Activated T-cell treated with anti-CD3 and anti-CD28 coated beads for 1 hour (primary cell): ENCODE results near the gene GRB7.
"Not testable (repeated sequence)": the region's sequence is repeated elsewhere in the genome, so short reads cannot be mapped to it uniquely, and the experiment has no call there.

ENCODE experiments used
- DNase-seq: peaks from one replicate; pipeline ENCODE4 v3.0.0-alpha.2; 2020; ENCODE audit warnings: low read depth

Gene GRB7

GRCh38 chr17:39736319-39737165, 1.2 kb upstream of the GRB7 start:
- DNase-seq = no peak

DNA sequence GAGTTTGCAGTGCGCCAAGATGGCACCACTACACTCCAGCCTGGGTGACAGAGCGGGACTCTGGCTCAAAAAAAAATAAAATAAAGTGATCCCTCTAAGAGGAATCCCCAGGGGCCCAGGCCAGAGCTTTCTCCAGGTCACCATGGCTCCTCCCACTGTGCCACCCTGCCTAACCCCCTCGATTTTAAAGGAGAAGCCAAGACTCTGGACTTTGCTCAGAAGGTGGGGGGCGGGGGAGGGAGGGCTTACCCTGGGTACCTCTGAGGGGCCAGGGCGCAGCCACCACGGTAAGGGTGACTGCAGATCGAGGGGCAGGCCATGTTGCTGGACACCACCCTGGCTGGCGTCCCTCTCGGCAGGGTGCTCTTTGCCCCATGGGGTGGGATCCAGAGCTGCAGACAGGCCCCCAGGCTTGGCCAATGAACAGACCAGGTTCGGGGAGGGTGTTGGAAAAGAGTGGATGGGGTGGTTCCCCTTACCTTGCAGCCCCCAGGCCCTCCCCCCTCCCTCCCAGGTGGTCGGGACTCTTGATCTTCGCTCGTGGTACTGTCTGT, 455 bp upstream of the GRB7 start:
- DNase-seq = no peak

GRCh38 chr17:39738568-39738901, 797 bp downstream of the GRB7 start:
- DNase-seq = peak; percentile 23

DNA sequence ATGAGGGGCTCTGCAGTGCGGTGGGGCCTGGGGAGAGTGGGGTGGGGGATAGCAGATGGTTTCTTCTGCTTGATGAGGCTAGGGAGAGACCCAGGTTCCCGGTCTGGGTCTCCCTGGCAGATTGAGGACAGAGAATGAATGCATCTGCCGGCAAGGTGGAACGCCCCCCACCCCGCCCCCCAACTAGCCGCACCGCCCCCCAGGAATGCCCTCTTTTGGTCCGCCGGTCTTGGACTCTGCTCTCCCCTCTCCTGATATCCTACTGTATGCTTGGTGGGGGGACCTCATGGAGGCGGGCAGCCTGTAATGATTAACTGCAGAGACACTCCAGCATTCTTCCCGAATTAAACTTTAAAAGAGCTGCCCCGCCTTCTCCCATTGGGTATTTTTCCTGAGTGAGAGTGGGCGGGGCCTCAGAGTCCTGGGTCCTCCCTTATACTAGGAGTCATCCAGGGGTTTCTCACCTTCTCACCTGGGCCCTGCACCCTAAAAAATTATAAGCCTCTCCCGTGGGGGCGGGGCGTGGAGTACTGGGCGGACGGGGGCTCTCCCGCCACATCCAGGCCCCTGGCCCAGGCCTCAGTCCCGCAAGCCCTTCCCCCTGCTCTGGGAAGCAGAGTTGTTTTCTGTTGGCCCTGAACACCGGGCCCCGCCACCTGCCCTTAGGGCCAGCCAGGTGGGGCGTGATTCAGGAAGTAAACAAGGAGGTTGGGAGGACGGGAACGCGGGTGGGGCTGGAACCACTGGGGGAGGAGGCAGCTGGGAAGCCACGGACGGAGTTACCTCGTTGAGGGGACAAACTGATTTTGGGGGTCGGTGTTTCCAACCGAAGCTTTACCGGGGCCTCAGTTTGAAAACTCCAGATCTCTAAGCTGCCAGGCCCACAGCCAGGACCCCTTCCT, 1.5 kb downstream of the GRB7 start:
- no peak for DNase-seq

GRCh38 chr17:39739885-39740356, 2.2 kb downstream of the GRB7 start:
- DNase-seq = no peak

- DNase-seq = no peak
Observed at GRCh38 chr17:39740357-39741111, 2.8 kb downstream of the GRB7 start.

DNA sequence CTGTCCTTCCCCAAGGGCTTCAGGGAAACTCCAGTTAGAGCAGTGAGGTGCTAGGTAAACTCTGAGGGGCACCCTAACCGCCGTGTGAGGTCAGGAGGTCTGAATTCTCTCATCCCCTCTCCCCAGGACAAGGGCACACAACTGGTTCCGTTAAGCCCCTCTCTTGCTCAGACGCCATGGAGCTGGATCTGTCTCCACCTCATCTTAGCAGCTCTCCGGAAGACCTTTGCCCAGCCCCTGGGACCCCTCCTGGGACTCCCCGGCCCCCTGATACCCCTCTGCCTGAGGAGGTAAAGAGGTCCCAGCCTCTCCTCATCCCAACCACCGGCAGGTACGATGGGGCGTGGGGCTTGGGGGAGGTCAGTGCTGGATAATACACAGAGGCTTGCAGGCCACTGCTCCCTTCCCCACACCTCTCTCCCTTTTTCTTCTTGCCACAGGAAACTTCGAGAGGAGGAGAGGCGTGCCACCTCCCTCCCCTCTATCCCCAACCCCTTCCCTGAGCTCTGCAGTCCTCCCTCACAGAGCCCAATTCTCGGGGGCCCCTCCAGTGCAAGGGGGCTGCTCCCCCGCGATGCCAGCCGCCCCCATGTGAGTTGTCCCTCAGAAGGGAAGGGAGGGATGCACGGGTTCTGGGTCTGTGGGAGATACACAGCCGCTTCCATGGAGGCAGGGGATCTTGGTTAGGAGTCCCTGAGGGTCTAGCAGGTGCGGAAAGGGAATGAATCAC, 4.6 kb downstream of the GRB7 start:
- no peak for DNase-seq

DNA sequence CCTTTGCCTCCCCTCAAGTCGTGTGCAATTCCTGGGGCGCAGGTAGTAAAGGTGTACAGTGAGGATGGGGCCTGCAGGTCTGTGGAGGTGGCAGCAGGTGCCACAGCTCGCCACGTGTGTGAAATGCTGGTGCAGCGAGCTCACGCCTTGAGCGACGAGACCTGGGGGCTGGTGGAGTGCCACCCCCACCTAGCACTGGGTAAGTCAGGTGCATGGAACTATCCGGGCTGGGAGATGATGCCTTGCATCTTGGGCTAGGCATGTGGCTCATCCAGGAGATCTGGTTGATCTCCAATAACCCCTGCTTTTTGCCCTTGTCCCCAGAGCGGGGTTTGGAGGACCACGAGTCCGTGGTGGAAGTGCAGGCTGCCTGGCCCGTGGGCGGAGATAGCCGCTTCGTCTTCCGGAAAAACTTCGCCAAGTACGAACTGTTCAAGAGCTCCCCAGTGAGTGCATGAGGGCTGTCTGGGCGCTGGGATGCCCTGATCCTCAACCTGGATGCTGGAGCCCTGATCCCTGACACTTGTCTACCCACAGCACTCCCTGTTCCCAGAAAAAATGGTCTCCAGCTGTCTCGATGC, 5.2 kb downstream of the GRB7 start:
- DNase-seq = no peak

- no peak for DNase-seq
Observed at GRCh38 chr17:39744075-39744835, 6.5 kb downstream of the GRB7 start.

GRCh38 chr17:39744836-39745215, 7.1 kb downstream of the GRB7 start:
- DNase-seq = no peak

GRCh38 chr17:39745335-39746144, 7.8 kb downstream of the GRB7 start:
- no peak for DNase-seq

DNA sequence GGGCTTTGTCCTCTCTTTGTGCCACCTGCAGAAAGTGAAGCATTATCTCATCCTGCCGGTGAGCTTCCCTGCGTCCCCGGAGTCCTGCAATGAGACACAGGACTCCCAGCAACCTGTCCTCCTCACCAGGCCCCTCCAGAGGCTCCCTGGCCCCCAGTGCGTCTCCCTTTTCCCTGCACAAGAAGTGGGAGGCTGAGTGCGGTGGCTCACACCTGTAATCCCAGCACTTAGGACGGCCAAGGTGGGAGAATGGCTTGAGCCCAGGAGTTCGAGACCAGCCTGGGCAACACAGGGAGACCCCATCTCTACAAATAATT, 8.4 kb downstream of the GRB7 start:
- no peak for DNase-seq

- no peak for DNase-seq
Observed at GRCh38 chr17:39747745-39748144, 10.0 kb downstream of the GRB7 start.

- not testable (repeated sequence) for DNase-seq
Observed at GRCh38 chr17:39748444-39749034, 10.8 kb downstream of the GRB7 start.

DNA sequence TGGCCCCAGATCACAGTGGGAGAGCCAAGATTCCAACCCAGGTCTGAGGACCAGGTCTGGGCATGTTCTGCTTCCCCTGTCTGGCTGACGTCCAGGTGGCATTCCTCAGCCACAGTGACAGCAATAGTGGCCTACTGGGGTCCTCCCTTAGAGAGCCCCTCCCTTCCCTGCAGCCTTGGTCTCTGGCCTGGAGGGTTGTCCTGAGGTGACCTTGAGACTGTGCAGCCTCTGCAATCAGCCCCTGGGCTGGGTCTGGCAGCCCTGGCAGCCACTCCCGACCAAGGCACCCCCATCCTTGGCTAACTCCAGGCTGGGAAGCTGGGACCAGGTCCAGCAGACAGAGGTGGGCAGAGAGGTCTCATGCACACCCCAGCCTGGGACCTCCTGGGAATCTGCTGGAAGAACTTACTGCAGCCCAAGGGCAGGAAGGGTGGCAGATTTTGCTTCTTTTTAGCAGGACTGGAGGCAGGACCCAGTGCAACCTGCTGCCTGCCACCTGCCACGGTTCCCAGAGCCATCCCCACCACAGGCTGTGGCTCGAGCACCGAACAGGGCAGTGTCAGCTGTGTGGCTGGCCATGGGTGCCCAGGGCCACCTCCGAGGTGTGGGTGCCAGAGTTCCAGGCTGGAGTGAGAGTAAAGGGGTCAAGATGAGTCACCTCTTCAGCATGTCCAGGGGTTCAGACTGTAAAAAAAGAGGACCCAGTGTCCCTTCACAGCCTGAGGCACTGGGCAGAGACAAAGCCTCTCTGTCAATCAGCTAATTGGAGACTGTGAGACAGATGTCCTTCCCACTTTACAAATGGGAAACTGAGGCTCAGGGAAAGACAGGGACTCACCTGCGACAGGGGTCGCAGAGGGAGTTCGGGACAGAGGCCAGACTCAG, 12.6 kb downstream of the GRB7 start:
- DNase-seq = no peak

DNA sequence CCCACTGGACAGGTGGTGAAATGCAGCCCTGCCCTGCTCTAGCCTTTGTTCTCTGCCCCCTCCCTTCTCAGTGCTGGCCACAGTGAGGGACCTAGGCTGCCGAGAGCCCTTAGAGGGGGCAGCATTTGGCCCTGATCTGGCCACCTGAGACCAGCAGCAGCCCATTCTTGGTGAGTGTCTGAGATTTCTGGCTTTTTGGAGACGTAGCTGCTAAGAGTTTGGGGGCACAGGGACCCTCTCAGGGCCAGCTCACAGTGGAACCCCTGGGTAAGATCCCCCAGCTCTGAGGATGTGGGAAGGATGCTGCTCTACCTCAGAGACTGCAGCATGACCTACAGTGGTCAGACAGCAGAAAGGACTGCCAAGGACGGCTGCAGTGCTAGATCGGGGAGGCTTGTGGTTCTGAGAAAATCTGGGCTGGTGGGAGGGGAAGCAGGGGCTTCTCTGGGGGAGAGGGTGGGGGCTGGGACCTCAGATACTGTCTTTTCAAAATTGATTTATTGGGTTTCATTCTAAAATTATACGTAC, 13.3 kb downstream of the GRB7 start:
- no peak for DNase-seq

DNA sequence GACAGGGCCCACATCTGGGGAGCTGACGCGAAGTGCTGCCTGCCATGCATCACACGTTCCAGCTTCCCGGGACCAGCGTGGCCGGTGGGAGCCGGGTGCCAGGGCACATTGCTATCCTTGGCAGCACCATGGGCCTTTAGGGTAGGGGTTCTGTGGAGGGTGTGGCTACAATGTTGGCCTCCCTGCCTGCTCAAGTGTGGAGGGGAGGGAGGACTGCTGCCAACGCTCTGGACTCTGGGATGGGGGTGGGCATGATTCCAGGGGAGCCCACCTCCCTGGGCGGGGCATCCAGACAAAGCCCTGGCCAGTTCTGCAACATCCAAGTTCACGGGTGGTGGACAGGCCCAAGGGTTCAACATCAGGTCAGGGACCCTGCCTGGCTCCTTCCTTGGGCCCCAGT, 13.9 kb downstream of the GRB7 start:
- DNase-seq = no peak
